ENCODE results near the gene MVD. TPM values are rescaled to one million over a fixed set of nuclear protein-coding genes. Genes with fewer than 3 reads are reported as not detected.

The MVD gene
- total RNA-seq, 1 donor from 2014 or later: 102 TPM

DNA sequence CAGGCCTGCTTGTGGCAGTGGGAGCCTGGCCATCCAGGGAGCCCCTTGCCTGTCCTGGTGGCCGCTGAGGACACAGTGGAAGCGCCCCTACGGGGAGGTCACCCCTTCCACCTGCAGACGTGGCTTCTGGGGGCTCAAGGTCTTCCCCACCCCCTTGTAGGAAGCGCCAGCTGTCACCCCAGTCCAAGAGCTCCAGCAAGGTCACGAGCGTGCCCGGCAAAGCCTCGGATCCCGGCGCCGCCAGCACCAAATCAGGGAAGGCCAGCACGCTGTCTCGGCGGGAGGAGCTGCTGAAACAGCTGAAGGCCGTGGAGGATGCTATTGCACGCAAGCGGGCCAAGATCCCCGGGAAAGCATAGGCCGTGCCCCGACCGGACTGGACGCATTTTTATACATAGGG lies 31.9 kb downstream of the MVD start:
- H3K36me3 ChIP-seq (ENCODE audit: control insufficient read depth, insufficient read depth, low read length): peaks cover 1% of the 10 kb centered on the region
- TF ChIP-seq, protein P1, sequence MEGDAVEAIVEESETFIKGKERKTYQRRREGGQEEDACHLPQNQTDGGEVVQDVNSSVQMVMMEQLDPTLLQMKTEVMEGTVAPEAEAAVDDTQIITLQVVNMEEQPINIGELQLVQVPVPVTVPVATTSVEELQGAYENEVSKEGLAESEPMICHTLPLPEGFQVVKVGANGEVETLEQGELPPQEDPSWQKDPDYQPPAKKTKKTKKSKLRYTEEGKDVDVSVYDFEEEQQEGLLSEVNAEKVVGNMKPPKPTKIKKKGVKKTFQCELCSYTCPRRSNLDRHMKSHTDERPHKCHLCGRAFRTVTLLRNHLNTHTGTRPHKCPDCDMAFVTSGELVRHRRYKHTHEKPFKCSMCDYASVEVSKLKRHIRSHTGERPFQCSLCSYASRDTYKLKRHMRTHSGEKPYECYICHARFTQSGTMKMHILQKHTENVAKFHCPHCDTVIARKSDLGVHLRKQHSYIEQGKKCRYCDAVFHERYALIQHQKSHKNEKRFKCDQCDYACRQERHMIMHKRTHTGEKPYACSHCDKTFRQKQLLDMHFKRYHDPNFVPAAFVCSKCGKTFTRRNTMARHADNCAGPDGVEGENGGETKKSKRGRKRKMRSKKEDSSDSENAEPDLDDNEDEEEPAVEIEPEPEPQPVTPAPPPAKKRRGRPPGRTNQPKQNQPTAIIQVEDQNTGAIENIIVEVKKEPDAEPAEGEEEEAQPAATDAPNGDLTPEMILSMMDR (IDR thresholded peaks at IDR 0.05; ENCODE audit: insufficient read depth, low read length, poor library complexity, severe bottlenecking): no peak
- no peak overlapping the region for H3K4me3 ChIP-seq (ENCODE audit: low read depth, low read length)
- DNase-seq (ENCODE audit: low read depth): no peak
- no peaks in the 10 kb centered on the region for H3K27me3 ChIP-seq (ENCODE audit: control insufficient read depth, insufficient read depth, low read length)

DNA sequence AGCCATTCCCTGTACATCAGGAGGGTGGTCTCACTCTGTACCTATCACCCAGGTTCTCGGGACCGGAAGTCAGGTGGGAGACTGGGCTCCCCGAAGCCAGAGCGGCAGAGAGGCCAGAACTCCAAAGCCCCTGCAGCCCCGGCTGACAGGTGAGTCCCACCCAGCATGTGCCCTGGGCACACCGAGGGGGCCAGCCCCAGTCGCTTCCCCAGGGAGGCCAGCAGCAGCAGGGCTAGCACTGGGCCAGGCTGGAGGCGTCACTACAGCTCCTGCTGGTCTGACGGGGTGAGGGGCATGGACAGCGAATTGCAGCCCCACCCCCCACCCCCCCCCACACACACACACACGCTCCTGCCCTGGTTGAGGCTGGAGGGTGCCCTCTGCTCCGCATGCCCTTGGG lies 32.5 kb downstream of the MVD start:
- no peak overlapping the region for H3K4me3 ChIP-seq (ENCODE audit: low read depth, low read length)
- DNase-seq (ENCODE audit: low read depth): no peak
- H3K27me3 ChIP-seq (ENCODE audit: control insufficient read depth, insufficient read depth, low read length): no peaks in the 10 kb centered on the region
- peaks cover 1% of the 10 kb centered on the region for H3K36me3 ChIP-seq (ENCODE audit: control insufficient read depth, insufficient read depth, low read length)
- TF ChIP-seq, protein P1 (IDR thresholded peaks at IDR 0.05; ENCODE audit: insufficient read depth, low read length, poor library complexity, severe bottlenecking): no peak

DNA sequence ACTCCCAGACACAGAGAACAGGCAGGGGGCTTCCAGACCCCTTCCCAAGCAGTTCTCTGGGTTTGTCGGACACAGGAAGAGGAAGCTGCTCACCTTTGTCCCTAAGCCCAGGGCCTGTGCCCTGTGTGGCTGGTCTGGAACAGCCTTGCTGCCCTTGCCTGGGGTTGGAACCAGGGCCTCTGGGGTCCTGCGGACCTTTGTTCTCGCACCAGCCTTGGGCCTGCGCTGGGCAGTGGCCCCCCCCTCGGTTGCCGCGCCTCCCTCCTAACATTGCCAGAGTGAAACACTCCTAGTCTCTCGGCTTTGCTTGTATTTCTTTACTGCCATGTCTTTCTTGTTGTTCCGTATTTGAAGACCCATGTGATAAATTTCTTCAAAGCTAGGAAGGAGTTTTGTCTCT lies 33.1 kb downstream of the MVD start:
- peaks cover 2% of the 10 kb centered on the region for H3K36me3 ChIP-seq (ENCODE audit: control insufficient read depth, insufficient read depth, low read length)
- DNase-seq (ENCODE audit: low read depth): no peak
- no peak overlapping the region for H3K4me3 ChIP-seq (ENCODE audit: low read depth, low read length)

DNA sequence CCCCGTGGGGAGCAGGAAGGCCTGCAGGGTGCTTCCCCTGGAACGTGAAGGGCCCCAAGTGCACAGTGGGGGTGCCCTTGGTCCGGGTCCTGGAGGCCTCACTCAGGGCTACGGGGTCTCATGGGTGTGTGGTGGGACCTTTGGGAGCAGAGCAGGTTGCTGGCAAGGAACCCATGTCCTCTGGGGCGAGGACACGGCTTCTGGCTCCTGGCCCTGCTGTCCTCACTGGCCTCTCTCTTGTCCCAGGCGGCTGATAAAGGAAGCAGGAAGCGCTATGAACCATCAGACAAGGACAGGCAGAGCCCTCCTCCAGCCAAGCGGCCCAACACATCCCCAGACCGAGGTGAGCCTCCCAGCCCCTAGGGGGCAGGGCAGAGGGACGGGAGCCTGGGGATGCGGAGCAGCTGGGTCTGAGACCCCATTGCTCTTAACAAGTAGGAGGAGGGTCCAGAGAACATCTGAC lies 34.3 kb downstream of the MVD start:
- peaks cover 3% of the 10 kb centered on the region for H3K36me3 ChIP-seq (ENCODE audit: control insufficient read depth, insufficient read depth, low read length)
- no peak overlapping the region for H3K4me3 ChIP-seq (ENCODE audit: low read depth, low read length)
- TF ChIP-seq, protein P1 (IDR thresholded peaks at IDR 0.05; ENCODE audit: insufficient read depth, low read length, poor library complexity, severe bottlenecking): peak; percentile 55
- no peak for DNase-seq (ENCODE audit: low read depth)
- H3K27me3 ChIP-seq (ENCODE audit: control insufficient read depth, insufficient read depth, low read length): no peaks in the 10 kb centered on the region

More for the DNA sequence above, 33.1 kb downstream of the MVD start:
- TF ChIP-seq, protein P1 (IDR thresholded peaks at IDR 0.05; ENCODE audit: insufficient read depth, low read length, poor library complexity, severe bottlenecking): no peak
- H3K27me3 ChIP-seq (ENCODE audit: control insufficient read depth, insufficient read depth, low read length): no peaks in the 10 kb centered on the region

DNA sequence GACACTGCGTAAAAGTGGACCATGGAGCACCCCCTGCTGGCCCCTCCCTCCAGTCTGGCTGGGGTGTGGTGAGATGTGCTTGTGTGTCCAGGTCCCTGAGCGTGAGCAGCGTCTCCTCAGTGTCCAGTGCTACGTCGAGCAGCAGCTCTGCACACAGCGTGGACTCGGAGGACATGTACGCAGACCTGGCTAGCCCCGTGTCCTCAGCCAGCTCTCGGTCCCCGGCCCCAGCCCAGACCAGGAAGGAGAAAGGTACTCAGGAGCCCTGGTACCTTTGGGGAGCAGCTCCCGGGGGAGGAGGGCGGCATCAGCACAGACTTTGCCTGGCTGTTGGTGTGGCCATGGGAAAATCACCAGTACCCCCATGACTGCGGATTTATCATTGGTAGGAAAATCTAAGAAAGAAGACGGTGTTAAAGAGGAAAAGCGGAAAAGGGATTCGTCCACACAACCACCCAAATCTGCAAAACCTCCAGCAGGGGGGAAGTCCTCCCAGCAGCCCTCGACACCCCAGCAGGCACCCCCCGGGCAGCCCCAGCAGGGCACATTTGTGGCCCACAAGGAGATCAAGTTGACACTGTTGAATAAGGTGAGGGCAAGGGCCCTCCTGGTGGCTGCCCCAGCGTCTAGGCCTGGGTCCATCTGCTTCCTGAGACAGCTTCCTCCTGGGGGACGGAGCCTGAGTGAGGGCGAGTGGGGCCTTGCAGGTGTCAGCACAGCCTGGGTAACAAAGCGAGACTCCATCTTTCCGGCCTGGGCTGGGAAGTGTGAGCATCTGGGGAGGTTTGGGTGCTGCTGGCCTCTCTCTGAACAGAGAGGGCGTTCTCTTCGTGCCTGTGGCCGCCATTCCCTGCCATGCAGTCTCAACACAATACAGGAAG lies 35.1 kb downstream of the MVD start:
- Histone ChIP-seq H3K27me3 (ENCODE audit: control insufficient read depth, insufficient read depth, low read length) (no peaks in the 10 kb centered on the region), H3K36me3 (ENCODE audit: control insufficient read depth, insufficient read depth, low read length) (peaks cover 2% of the 10 kb centered on the region), H3K4me3 (ENCODE audit: low read depth, low read length) (no peak overlapping the region)
- TF ChIP-seq, protein P1 (IDR thresholded peaks at IDR 0.05; ENCODE audit: insufficient read depth, low read length, poor library complexity, severe bottlenecking): no peak
- no peak for DNase-seq (ENCODE audit: low read depth)
